Caki2 (cell line): ENCODE measurements around the gene ADAMTS7. TPM values are rescaled to one million over a fixed set of nuclear protein-coding genes. Genes with fewer than 3 reads are reported as not detected.
A peak's percentile ranks its signal among the peaks of the same experiment; 100 is the strongest.
"Not testable (repeated sequence)": the region's sequence is repeated elsewhere in the genome, so short reads cannot be mapped to it uniquely, and the experiment has no call there.

Experiments used
- DNase-seq: peaks from one replicate; pipeline ENCODE4 v3.0.0-alpha.2; 2015; ENCODE audit warnings: low read depth
- in situ Hi-C: cut with HindIII; loops from 2 replicates; pipeline ENCODE4 v1.10.0; 2016; ENCODE audit warnings: low sequenced_read_pairs, low pct_unique_long_range_greater_than_20kb, mixed read lengths
- total RNA-seq: library from RNA; depleted of rRNA; stranded (reverse); fragments of >200 nt; shearing (Covaris generic); gene quantifications from 2 replicates; pipeline ENCODE4 v1.2.3, GENCODE V29; 2014; ENCODE audit warnings: low replicate concordance

ADAMTS7 gene
- total RNA-seq, 1 experiment from 2014 or later: 4.6 TPM

DNA sequence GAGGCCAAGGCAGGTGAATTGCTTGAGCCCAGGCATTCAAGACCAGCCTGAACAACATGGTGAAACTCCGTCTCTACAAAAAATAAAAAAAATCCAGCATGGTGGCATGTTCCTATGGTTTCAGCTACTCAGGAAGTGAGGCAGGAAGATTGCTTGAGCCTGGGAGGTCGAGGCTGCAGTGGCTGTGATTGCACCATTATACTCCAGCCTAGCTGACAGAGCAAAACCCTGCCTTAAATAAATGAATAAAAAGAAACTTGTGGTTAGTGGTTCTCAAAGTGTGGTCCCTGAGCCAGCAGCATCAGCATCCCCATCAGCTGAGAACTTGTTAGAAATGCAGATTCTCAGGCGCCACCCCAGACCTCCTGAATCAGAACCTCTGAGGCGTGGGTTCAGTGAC lies 69.6 kb downstream of the ADAMTS7 start:
- DNase-seq, in situ Hi-C loops: not testable (repeated sequence)

- no peak for DNase-seq
- in situ Hi-C loops: no loop called here
These were observed 70.4 kb downstream of the ADAMTS7 start for GRCh38 chr15:78740904-78741274.

- in situ Hi-C loops: no loop called here
- DNase-seq: no peak
These were observed 71.0 kb downstream of the ADAMTS7 start for GRCh38 chr15:78739996-78740903.

- DNase-seq: no peak
- in situ Hi-C loops: no loop called here
These were observed 72.1 kb downstream of the ADAMTS7 start for GRCh38 chr15:78739206-78739605.

DNA sequence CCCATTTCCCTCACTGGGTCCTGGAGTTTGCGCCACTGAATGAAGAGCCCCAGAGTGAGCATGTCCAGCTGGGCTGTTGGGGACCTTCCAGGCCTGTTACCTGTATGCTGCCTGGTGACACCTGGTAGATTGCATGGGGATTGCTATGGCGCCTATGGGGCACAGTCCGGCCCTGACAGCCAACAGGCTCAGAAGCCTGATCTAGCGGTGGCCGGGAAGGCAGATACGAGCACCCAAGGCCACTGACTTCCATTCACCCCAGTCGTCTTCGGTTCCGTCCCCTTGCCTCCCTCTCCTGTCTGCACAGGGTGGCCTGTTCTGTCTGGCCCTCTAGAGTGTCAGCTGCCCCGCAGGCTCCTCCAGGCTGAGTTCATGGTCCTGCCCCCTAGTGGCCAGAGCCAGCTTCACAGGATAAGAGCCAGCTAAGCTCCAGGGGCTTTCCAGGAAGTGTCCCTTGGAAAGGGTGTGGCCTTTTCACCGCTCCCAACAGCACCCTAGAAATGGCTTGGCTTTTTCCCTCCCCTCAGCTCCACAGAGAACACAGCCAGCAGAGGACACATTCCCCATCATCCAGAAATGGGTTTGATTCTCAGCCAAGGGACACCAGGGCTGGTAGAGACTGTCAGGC lies 73.2 kb downstream of the ADAMTS7 start:
- peak; percentile 64 for DNase-seq
- in situ Hi-C loops: not testable (repeated sequence)

DNA sequence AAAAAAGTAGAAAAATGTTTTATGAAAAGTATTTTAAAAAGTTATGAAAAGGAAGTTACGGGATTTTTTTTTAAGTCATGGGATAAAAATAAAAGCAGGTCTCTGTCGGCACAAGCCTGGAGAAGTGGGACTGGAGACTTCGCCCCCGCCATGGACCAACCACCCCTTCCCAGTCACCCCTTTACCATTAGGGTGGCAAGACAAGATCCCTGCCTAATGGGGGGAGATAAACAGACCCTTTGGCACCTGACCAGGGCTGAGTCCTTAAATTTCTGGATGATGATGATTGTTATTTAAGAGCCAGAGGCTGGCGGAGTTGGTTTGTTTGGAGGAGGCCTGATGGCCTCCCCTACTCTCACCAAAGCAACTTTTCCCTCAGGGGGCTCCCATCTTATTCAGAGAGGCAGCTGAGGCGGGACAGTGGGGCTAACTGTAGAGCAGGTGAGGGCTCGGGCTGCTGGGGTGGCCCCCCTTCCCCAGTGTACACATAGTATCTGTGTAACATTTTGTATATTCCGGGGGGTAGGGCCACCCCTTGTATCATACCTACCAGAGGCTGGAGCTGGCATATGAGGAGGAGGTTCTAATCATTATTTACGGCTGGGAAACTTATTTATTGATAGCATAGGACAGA lies 74.0 kb downstream of the ADAMTS7 start:
- in situ Hi-C loops: no loop called here
- no peak for DNase-seq

DNA sequence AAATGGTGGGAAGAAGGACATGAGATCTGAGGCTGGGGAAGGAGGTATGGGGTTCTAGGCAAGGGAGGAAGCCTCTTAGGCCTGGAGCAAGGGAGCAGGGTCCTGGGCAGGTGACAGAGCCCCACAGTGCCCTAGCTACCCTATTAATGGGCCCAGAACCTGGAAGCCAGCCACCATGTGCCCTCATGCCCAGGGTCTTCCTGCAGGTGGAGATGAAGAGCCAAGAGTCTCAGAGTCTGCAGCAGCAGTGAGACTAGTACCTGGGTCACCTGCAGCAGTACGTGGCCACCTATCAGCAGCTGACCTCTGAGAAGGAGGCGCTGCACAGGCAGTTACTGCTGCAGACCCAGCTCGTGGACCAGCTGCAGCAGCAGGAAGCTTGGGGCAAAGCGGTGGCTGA lies 75.0 kb downstream of the ADAMTS7 start:
- DNase-seq, in situ Hi-C loops: not testable (repeated sequence)

GRCh38 chr15:78734451-78735064 lies 76.7 kb downstream of the ADAMTS7 start:
- in situ Hi-C loops: no loop called here
- DNase-seq: no peak

DNA sequence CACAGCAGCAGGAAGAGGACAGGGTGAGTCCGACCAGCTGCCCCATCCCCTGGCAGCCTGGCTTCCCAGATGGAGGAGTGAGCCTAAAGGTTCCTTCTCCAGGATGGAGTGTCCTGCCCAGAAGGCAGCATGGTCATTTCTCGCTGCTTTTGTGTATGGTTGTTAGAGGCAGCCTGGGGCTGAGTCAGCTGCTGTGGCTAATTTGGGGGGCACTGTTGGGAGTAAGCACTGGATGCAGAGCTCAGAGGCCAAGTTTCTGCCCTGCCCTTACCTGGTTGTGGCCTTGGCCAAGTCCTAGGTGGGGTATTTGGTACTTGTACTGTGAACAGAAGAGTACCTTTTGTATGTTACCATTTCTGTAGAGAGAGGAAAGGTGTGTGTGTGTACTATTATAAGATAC lies 78.6 kb downstream of the ADAMTS7 start:
- in situ Hi-C loops: no loop called here
- DNase-seq: no peak

DNA sequence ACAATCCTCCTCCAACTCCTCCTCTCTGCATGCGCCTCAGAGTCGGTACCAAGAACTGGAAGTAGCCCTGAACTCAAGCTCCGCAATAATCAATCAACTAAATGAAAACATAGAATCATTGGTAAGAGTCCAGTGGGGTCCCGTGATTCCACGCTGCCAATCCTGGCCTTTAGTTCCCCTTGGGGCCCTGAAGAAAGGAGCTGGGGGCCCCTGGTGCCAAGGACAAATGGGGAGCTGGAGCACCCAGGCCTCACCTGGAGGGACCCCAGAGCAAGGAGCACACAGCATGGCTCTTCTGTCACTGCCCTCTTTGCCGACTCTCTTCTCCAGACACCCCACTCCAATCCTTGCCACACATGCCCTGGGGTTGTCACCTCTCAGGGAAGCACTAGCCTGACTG lies 80.3 kb downstream of the ADAMTS7 start:
- in situ Hi-C loops: no loop called here

GRCh38 chr15:78728427-78728826 lies 82.8 kb downstream of the ADAMTS7 start:
- DNase-seq, in situ Hi-C loops: not testable (repeated sequence)

More for the DNA sequence above, 80.3 kb downstream of the ADAMTS7 start:
- DNase-seq: no peak

- in situ Hi-C loops: no loop called here
- peak; percentile 21 for DNase-seq
These were observed 83.7 kb downstream of the ADAMTS7 start for GRCh38 chr15:78727561-78727960.

DNA sequence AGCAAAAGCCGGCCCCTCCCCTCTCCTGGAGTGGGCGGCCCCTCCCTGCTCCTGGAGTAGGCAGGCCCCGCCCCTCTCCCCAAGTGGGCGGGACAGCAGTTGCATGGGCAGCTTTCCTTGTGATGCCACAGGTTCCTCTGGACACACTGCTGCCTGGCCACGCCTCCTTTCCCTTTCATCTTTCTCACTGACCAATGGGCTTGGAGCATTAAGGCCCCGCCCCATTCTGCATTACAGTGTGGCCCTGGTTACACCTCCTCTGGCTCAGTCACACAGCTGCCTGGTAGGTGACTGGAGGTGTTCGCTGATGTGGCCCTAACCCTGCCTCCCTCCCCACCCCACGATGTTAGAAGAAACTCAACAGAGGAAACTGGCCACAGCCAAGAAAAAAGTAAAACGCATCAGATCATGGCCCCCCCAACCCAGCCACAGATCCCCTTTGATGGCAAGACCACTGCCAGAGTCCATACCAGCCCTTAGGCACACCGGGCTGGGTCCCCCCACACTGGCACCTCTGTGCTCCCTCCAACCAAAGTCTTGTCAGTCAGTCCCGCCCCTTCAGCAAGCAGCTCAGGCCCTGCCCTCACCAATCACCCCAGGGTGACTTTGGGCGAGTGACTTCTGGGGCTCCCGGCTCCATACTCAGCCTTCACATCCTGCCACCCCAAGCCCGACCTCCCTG lies 84.3 kb downstream of the ADAMTS7 start:
- in situ Hi-C loops: no loop called here
- DNase-seq: peak; percentile 96

DNA sequence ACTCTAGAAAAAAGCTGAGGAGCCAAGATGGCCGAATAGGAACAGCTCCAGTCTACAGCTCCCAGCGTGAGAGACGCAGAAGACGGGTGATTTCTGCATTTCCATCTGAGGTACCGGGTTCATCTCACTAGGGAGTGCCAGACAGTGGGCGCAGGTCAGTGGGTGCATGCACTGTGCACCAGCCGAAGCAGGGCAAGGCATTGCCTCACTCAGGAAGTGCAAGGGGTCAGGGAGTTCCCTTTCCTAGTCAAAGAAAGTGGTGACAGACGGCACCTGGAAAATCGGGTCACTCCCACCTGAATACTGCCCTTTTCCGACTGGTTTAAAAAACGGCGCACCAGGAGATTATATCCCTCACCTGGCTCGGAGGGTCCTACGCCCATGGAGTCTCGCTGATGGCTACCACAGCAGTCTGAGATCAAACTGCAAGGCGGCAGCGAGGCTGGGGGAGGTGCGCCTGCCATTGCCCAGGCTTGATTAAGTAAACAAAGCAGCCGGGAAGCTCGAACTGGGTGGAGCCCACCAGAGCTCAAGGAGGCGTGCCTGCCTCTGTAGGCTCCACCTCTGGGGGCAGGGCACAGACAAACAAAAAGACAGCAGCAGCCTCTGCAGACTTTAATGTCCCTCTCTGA lies 91.3 kb downstream of the ADAMTS7 start:
- DNase-seq: peak; percentile 56
- in situ Hi-C loops: not testable (repeated sequence)

- no peak for DNase-seq
- in situ Hi-C loops: no loop called here
These were observed 92.4 kb downstream of the ADAMTS7 start for GRCh38 chr15:78718837-78719236.

- in situ Hi-C loops: no loop called here
- no peak for DNase-seq
These were observed 93.2 kb downstream of the ADAMTS7 start for GRCh38 chr15:78717956-78718656.

GRCh38 chr15:78716651-78717050 lies 94.6 kb downstream of the ADAMTS7 start:
- DNase-seq: no peak
- in situ Hi-C loops: no loop called here
